GM23338 (cell line): Measurements from ENCODE around the gene AGAP2.

Source experiments
- CREB1 ChIP-seq: fragments of 250-450 bp; sonication (Bioruptor Pico); IDR thresholded peaks from 2 replicates; pipeline ENCODE4 v1.5.0; 2020; ENCODE audit warnings: low read depth, mild to moderate bottlenecking, moderate library complexity
- CTCF ChIP-seq, 2 experiments: fragments of 200-600 bp in 1 of 2; sonication (generic) in 1 of 2; conservative IDR thresholded peaks; 2 replicates each; pipeline versions ENCODE4 v1.5.1 to v1.6.1; 2016 to 2017; ENCODE audit warnings: antibody characterized with exemption in 2 of 2, low read depth in 2 of 2, mild to moderate bottlenecking in 2 of 2, moderate library complexity in 1 of 2
- ETS1 ChIP-seq: IDR thresholded peaks from 2 replicates; pipeline ENCODE4 v1.6.1; 2016; ENCODE audit warnings: antibody characterized with exemption
- EZH2 ChIP-seq: fragments of 200-600 bp; sonication (generic); IDR thresholded peaks from one replicate; pipeline ENCODE4 v1.8.0; 2017; ENCODE audit warnings: antibody characterized with exemption, mild to moderate bottlenecking, low read depth; ENCODE audit not compliant: unreplicated experiment
- EZH2phosphoT487 ChIP-seq: fragments of 200-600 bp; sonication (generic); IDR thresholded peaks from one replicate; pipeline ENCODE4 v1.8.1; 2018; ENCODE audit warnings: antibody characterized with exemption; ENCODE audit not compliant: unreplicated experiment
- JUNB ChIP-seq: IDR thresholded peaks from one replicate; pipeline ENCODE4 v1.6.1; 2016; ENCODE audit warnings: antibody characterized with exemption; ENCODE audit not compliant: unreplicated experiment
- POLR2AphosphoS5 ChIP-seq: IDR thresholded peaks from 2 replicates; pipeline ENCODE4 v1.6.1; 2016; ENCODE audit warnings: antibody characterized with exemption, low read depth
- REST ChIP-seq: IDR thresholded peaks from one replicate; pipeline ENCODE4 v1.6.1; 2018; ENCODE audit warnings: antibody characterized with exemption; ENCODE audit not compliant: unreplicated experiment
- ZNF462 ChIP-seq: fragments of 250-450 bp; sonication (Bioruptor Pico); IDR thresholded peaks from 2 replicates; pipeline ENCODE4 v1.5.0; 2020; ENCODE audit warnings: mild to moderate bottlenecking, moderate library complexity

- TF ChIP-seq EZH2 (no peak), CTCF (conservative IDR thresholded peaks at IDR 0.05; ENCODE audit: low read depth in 2 of 2) (no peak), REST (no peak), EZH2phosphoT487 (no peak), CREB1 (CRISPR knock-in tag) (no peak), POLR2AphosphoS5 (no peak), JUNB (no peak), ZNF462 (no peak), ETS1 (no peak)
Measured at GRCh38 chr12:57734591-57734990, 4.0 kb downstream of the AGAP2 start.
